HG02885 (cell line): ENCODE results near the gene APPBP2.
"Not testable (repeated sequence)": the region's sequence is repeated elsewhere in the genome, so short reads cannot be mapped to it uniquely, and the experiment has no call there.

Experiments
- ATAC-seq: cut with Tn5 transposase; IDR thresholded peaks from one replicate; pipeline ENCODE4 v1.9.1; 2021; ENCODE audit warnings: mild to moderate bottlenecking; ENCODE audit not compliant: unreplicated experiment, poor library complexity

The APPBP2 gene

DNA sequence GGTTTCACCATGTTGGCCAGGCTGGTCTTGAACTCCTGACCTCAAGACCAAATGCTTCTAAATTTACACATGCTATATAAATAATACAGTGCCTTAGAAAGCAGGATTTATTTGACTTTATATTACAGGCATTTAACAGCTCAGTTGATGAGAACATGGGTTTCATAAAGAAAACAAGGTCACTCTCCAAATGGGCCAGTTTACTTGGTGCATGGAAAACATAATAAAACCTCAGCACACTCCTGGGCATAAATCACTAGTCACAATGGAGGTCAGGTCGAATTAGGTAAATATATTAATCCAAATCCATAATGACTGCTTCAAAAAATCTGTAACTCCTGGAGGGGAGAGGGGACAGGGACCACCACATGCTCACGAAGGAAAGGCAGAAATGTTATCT is 24.5 kb downstream of the APPBP2 start:
- no peak for ATAC-seq

DNA sequence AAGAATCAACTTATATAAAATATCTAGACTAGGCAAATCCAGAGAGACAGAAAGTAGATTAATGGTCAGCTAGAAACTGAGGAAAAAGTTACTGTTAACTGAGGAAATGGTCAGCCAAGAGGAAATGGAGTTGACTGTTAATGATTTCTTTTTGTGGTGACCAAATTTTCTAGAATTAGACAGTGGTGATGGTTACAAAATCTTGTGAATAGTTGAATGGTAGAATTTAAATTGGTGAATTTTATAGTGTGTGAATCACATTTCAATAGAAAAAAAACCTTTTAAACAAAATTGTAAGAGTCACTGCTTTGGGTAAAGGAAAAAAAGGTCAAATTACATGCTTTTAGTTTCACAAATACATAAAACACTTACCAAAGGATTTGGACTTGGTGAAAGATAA is 30.0 kb downstream of the APPBP2 start:
- ATAC-seq: no peak

GRCh38 chr17:60495260-60495659 is 30.8 kb downstream of the APPBP2 start:
- no peak for ATAC-seq

DNA sequence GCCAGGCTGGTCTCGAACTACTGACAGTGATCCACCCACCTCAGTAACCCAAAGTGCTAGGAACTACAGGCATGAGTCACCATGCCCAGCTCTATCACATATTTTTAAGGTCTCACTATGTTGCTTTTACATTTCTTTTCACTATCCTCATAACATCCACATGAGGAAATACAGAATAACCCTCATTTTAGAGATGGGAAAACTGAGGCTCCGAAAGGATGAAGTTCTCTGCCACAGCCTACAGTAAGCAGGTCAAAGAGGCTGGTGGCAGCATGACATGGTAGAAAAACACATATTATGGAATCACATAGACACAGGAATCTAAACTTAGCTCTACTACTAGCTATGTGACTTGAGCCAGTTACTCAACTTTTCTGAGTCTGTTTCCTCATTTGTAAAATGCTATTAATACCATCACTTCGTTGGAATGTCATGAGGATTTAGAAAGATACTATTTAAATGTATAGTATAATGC is 32.2 kb downstream of the APPBP2 start:
- no peak for ATAC-seq

GRCh38 chr17:60491771-60492170 is 34.3 kb downstream of the APPBP2 start:
- no peak for ATAC-seq

DNA sequence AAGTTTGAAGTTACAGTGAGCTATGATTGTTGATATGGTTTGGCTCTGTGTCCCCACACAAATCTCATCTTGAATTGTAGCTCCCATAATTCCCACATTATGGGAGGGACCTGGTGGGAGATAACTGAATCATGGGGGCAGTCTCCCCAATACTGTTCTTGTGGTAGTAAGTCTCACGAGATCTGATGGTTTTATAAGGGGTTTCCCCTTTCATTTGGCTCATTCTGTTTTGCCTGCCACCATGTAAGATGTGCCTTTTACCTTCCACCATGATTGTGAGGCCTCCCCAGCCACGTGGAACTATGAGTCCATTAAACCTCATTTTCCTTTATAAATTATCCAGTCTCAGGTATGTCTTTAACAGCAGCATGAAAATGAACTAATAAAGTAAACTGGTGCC is 35.4 kb downstream of the APPBP2 start:
- ATAC-seq: not testable (repeated sequence)

DNA sequence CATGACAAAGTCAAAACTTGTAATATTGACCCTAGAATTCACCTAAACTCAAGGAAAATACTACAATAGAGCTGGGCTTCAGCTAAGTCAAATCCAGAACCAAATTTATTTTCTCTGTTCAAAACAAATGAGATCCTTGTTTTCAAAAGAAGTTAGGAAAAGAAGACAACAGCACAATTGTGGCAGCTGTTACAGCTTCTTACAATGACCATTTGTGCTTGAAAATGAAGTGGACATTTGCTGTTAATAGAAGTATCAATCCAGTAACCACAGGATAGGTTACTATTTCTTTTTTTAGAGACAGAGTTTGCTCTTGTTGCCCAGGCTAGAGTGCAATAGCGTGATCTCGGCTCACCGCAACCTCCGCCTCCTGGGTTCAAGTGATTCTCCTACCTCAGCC is 44.4 kb downstream of the APPBP2 start:
- ATAC-seq: no peak

GRCh38 chr17:60473788-60474187 is 52.3 kb downstream of the APPBP2 start:
- no peak for ATAC-seq

DNA sequence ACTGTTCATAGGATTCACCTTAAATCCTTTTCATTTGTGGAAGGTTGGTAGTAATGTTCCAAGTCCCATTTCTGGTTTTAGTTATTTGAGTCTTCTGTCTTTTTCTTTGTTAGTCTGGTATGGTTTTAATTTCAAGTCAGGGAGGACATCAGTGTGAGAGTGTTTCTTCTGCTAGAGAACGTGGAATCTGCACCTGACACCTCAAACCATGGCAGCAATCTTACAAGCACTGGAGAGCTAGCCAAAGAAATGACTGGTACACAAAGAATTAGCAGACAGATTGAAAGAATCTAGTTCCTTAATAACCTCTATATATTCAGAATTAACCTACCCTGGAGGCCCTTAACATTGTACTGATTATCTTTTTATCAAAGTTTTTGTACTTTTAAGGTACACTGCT is 53.6 kb downstream of the APPBP2 start:
- ATAC-seq: no peak

DNA sequence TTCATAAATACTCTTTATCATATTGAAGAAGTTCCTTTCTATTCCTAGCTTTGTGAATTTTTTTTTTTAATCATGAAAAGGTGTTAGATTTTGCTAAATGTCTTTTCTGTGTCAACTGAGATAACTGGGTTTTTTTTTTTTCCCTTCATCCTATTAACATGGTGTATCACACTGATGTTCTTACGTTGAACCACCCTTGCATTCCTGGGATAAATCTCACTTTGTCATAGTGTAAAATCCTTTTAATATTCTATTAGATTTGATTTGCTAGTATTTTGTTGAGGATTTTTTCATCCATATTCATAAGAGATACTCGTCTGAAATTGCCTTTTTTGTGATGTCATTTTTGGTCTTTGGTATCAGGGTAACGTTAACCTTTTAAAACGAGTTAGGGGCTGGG is 54.6 kb downstream of the APPBP2 start:
- ATAC-seq: no peak

- ATAC-seq: no peak
These were observed 57.7 kb downstream of the APPBP2 start for GRCh38 chr17:60468371-60468770.

DNA sequence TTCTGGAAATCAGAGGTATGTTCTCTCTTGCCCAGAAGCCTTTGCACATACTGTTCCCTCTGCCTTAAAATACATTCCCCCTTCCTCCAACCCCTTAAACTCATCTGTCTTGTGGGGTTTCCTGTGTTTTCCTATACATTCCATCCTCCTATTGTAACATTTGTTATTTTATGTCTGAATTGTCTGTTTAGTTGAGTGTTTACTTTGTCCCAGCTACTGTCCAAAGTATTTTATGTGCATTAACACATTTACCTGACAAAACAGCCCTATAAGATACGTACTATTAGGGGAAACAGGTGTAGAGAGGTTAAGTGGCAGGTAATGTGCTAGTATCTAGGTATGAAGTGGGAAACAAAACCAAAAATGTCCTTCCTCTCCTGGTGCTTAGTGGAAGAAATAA is 61.7 kb downstream of the APPBP2 start:
- ATAC-seq: no peak

- ATAC-seq: no peak
These were observed 62.7 kb downstream of the APPBP2 start for GRCh38 chr17:60463157-60463835.

DNA sequence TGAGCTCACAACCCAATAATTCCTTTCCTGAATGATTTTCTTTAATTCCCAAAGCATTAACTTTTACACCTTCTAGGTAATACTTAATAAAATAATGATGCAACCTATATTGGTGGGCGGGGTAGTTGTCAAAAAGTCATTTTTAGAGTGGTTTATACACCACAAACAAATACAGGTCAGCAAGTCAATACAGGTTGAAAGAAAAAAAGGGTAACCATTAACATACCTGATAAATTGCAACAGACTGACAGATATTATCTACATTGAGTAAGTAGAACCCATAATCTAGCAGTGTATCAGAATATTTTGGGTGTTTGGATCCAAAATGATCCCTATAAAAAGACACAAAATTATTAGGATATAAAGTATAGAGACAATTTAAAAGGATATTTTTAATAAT is 64.5 kb downstream of the APPBP2 start:
- no peak for ATAC-seq

GRCh38 chr17:60457148-60457547 is 68.9 kb downstream of the APPBP2 start:
- no peak for ATAC-seq

DNA sequence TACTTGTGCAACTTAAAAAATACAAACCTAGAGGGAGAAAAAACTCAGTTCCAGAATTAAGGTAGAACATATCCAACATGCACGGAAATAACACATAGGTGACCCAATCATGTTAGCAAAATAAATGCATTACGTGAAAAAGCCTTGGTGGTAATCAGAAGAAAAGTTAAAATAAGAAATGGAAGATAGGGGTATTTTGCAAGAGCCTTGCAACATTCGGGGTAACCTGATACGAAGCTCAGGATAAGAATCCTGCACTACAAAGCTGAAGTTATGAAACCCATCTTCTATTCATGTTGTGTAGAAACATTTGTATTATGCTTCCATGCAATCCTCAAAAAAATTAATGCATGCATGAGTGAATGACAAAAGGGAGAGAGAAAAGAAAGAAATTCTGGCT is 70.7 kb downstream of the APPBP2 start:
- ATAC-seq: no peak

DNA sequence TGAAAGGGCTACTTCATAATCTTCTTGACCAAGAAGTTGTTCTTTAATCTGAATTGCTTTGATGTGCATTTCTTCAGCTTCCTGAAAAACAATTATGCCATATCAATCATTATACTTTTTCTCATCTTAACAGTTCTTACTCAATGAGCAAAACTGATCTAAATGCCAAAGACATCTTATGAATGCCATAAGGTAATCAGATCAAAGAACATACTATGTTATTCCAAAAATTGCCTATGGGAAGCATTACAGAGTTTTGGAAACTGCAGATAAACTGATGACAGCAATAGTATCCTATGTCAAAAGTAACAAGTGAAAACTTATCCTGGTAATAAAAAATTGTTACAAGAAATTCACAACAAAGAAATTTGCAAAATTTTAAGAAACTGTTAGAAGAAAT is 74.1 kb downstream of the APPBP2 start:
- no peak for ATAC-seq

DNA sequence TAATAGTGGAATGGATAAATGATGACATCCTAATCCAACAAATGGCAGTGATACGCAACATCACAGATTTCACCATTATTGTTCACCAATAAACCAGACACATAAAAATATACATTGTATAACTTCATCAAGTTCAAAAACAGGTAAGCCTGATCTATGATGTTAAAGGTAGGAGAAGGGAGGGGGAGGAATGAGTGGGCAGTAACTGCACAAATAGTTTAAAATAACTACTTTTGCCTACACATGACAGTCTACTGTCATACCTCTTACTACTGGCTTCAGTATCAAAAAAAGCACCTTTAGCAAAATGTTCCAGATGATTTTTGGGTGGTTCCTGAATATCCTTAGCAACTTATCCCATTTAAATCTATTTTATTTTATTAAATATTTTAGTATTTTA is 75.0 kb downstream of the APPBP2 start:
- no peak for ATAC-seq

DNA sequence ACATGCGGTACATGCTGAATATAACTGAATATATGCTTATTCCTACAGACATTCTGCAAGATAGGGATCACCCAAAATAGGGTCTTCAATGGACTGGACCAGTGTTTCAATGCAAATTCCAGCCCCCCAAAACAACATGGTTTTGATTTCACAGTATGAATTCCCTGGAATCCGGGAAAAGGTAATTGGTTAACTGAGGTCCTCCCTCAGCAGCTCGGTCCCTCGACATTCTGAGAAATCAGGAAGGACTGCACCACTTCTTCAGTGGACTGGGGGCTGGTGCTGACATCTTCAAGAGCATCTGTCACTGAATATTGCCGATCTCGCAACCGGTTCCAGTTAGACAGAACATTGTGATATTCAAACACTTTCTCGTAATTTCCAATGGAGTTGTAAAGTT is 78.7 kb downstream of the APPBP2 start:
- no peak for ATAC-seq

DNA sequence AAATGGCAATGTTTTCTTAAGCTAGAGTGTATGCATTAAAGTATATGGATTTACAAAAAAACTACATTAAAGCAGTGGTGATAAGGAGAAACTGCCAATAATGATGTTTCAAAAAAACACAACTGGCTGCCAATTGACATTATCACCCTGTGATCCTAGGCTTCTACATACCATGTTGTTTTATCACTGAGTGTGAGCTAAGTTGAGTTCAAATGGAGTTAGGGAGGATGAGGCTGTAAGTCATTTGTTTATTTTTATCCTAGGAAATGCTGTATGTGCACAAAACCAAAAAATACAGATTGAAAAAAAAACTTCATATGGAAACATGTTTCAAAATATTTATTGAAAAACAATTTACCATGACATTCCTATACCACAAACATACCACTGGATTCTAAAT is 80.9 kb downstream of the APPBP2 start:
- ATAC-seq: no peak

GRCh38 chr17:60443713-60444112 is 82.3 kb downstream of the APPBP2 start:
- ATAC-seq: no peak

- ATAC-seq: no peak
These were observed 83.5 kb downstream of the APPBP2 start for GRCh38 chr17:60442271-60443173.
